Adrenal gland (tissue), 5 donors: ENCODE results near the gene DNAH6.

Source experiments
- POLR2A ChIP-seq, 2 donors: fragments of 450-650 bp; IDR thresholded peaks; one replicate each; pipeline ENCODE4 v1.6.1; 2017; ENCODE audit warnings: antibody characterized with exemption in 2 of 2, mild to moderate bottlenecking in 2 of 2, moderate library complexity in 1 of 2
- TF ChIP-seq, protein P1 (sequence below), 6 experiments: fragments of 450-650 bp in 4 of 6; fragments of 200-600 bp in 2 of 6; sonication (generic) in 1 of 6; IDR thresholded peaks; 1 replicate in 5 of 6; 2 replicates in 1 of 6; pipeline versions ENCODE4 v1.5.1 to v1.8.0; 2016 to 2021; ENCODE audit warnings: antibody characterized with exemption in 6 of 6, mild to moderate bottlenecking in 2 of 6, moderate library complexity in 1 of 6
- donor health status: DM: no; HTN: no; CAD: no.

- TF ChIP-seq, protein P1, sequence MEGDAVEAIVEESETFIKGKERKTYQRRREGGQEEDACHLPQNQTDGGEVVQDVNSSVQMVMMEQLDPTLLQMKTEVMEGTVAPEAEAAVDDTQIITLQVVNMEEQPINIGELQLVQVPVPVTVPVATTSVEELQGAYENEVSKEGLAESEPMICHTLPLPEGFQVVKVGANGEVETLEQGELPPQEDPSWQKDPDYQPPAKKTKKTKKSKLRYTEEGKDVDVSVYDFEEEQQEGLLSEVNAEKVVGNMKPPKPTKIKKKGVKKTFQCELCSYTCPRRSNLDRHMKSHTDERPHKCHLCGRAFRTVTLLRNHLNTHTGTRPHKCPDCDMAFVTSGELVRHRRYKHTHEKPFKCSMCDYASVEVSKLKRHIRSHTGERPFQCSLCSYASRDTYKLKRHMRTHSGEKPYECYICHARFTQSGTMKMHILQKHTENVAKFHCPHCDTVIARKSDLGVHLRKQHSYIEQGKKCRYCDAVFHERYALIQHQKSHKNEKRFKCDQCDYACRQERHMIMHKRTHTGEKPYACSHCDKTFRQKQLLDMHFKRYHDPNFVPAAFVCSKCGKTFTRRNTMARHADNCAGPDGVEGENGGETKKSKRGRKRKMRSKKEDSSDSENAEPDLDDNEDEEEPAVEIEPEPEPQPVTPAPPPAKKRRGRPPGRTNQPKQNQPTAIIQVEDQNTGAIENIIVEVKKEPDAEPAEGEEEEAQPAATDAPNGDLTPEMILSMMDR (IDR thresholded peaks at IDR 0.05), result no peak
- TF ChIP-seq POLR2A (IDR thresholded peaks at IDR 0.05), result no peak
Measured at GRCh38 chr2:84539729-84540128, 23.4 kb downstream of the DNAH6 start.
